ENCODE data around the gene ARRDC3.
A peak's percentile ranks its signal among the peaks of the same experiment; 100 is the strongest.
"Not testable (repeated sequence)": the region's sequence is repeated elsewhere in the genome, so short reads cannot be mapped to it uniquely, and the experiment has no call there.

Gene ARRDC3

GRCh38 chr5:91383027-91383955 is at the start of gene ARRDC3:
ARRDC3 (minus strand) TSS chr5:91383317; CDS start chr5:91383092, 225 bp downstream.
- peak; percentile 84 for DNase-seq (ENCODE audit: low spot score)

- DNase-seq (ENCODE audit: low spot score), result no peak
Observed at GRCh38 chr5:91430949-91431348, 47.8 kb upstream of the ARRDC3 start.

DNA sequence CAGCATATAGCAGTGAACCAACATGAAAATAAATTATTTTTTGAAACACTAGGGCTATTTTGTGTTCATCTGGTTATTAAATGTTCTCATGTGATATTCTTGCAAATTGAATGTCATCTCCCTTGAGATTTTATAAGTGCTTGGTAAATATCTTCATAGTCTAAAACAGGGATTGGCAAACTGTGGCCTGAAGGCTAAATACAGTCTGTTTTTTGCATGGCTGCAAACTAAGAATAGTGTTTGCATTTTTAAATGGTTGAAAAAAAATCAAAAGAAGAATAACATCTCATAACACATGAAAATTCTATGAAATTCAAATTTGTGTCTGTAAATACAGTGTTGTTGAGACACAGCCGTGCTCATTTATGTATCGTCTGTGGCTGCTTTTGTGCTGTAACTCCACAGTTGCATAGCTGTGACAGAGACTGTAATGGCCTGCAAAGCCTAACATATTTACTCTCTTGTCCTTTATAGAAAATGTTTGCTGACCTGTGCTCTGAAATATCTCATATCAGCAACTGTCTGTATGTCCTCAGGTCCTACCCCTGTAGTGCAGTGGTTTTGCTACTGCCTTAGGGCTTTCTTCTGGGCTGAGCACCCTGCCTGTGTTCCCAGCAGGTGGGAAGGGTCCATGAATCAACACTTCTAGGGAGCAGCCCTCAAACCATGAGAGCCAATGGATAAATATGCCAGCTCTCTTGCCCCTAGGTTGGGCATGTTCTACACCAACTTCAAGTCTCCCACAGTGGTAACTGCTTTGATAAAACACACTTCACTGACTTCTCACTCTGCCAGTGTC is 41.7 kb upstream of the ARRDC3 start:
- DNase-seq (ENCODE audit: low spot score), result no peak

- no peak for DNase-seq (ENCODE audit: low spot score)
Observed at GRCh38 chr5:91423871-91424270, 40.8 kb upstream of the ARRDC3 start.

- DNase-seq (ENCODE audit: low spot score), result no peak
Observed at GRCh38 chr5:91420879-91421278, 37.8 kb upstream of the ARRDC3 start.

DNA sequence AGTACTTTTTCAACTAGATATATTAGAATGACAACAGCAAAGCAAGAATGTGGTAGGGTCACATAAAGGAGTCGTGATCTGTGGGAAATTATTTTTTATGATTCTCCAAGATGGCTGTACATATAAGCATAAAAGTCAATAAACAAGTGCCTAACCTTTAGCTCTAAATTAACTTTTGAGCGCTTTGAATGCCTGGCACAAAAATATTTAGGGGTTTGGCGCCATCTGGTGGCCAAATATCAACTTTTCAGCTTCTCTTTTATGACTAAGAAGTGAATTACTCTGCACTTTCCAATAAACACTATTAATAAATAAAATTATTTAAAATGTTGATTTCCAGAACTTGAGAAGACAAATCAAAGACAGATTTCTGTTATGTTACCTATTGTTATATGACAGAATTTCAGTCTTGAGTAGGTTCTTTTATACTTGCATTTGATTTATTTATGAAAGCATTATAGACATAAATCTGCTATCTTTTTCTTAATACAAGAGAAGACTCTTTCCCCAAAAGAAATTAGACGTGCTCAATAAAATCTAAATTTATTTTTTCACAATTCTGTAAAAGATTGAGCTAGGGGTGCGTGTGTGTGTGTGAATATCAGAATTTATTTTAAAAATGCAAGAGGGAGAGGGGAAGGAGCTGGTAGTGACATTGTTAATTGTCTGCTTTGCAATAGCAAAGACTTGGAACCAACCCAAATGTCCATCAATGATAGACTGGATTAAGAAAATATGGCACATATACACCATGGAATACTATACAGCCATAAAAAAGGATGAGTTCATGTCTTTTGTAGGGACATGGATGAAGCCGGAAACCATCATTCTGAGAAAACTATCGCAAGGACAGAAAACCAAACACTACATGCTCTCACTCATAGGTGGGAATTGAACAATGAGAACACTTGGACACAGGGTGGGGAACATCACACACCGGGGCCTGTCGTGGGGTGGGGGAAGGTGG is 36.7 kb upstream of the ARRDC3 start:
- DNase-seq (ENCODE audit: low spot score), result no peak

DNA sequence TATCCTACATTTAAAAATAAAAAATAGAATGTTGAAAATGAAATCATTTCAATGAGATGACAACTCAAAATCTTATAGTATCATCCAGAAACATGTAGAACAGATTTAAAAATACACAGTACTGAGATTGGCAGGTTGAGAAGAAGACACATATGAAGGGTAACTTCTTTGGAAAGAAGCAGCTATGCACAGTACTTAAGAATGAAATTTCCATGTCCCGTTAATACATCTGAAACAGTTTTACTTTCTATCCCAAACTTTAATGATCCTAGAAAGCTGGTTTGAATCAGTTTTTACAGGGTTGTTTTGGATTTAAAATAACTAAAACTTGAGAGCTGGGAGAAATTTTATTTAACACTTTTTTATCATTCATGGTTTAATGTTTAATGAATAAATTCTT is 36.0 kb upstream of the ARRDC3 start:
- no peak for DNase-seq (ENCODE audit: low spot score)

DNA sequence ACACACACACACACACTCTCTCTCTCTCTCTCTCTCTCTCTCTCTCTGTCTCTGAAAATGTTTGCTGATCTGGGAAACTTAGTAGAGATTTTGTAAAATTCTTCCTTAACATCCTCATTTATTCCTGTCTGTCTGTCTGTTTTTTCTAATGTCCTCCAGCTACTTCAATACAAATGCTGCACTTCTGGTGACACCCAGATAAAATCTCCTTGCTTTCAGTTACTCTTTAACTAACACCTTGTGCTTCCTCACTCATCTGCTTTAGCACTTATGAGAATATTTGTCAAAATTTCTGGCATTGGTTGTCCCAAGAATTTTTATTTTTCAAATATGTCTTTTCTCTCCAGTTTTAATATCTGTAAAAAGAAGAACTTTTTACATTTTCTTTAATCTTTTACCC is 35.0 kb upstream of the ARRDC3 start:
- DNase-seq (ENCODE audit: low spot score), result no peak

GRCh38 chr5:91417219-91417618 is 34.1 kb upstream of the ARRDC3 start:
- DNase-seq (ENCODE audit: low spot score), result no peak

- DNase-seq (ENCODE audit: low spot score), result no peak
Observed at GRCh38 chr5:91416491-91416890, 33.4 kb upstream of the ARRDC3 start.

DNA sequence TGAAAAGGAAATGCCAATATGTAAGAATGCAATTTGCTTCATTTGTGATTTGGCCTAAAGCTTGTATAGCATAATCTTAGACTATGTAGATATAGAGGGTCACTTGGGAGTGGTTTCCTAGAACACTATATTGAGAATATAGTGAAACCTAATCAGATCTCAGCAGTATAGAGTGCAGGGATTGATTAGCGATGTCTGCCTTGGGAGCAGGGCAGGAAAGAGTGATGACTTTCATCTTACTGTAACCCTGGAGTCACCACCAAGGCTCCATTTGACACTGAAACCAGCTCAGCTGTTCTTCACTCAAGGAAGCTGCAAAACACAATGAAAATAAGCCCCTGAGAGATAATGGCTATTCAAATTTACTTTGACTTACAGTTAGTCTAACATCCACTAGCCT is 26.2 kb upstream of the ARRDC3 start:
- no peak for DNase-seq (ENCODE audit: low spot score)

GRCh38 chr5:91408710-91409109 is 25.6 kb upstream of the ARRDC3 start:
- no peak for DNase-seq (ENCODE audit: low spot score)

GRCh38 chr5:91407204-91407603 is 24.1 kb upstream of the ARRDC3 start:
- DNase-seq (ENCODE audit: low spot score), result no peak

- no peak for DNase-seq (ENCODE audit: low spot score)
Observed at GRCh38 chr5:91403438-91403837, 20.3 kb upstream of the ARRDC3 start.

DNA sequence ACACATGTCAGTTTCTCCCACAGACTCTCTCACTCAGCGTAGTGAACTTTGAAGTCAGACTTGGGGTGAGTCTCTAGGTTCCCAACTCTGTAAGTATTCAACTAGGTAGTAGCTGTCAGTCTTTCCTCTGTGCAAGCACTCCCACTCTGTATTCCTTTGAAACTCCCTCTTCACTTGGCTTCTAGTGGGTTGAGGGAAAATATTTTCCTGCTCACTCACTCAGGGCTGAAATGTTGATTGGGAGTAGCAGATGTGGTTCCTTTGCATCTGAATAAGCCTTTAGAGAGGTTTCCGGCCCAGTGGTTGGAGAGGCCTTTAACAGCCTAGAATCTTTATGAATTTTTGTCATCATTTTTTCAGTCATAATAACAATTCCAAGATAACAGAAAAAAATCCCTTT is 18.1 kb upstream of the ARRDC3 start:
- no peak for DNase-seq (ENCODE audit: low spot score)

GRCh38 chr5:91397791-91398190 is 14.7 kb upstream of the ARRDC3 start:
- no peak for DNase-seq (ENCODE audit: low spot score)

DNA sequence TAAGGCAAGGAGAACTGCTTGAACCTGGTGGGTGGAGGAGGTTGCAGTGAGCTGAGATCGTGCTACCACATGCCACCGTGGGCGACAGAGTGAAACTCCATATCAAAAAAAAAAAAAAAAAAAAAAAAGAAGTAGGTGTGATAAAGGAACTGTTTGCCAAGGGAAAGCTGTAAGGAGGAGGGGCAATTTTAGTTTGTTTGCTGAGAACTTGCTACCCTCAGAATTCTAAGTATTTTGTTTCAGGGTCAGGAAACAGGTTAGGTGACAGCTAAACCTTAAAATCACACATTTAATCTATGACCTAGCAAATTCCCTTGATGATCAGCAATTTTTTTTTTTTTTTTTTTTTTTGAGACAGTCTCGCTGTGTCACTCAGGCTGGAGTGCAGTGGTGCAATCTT is 7.2 kb upstream of the ARRDC3 start:
- DNase-seq (ENCODE audit: low spot score), result no peak

- not testable (repeated sequence) for DNase-seq (ENCODE audit: low spot score)
Observed at GRCh38 chr5:91389555-91389954, 6.4 kb upstream of the ARRDC3 start.

- no peak for DNase-seq (ENCODE audit: low spot score)
Observed at GRCh38 chr5:91388362-91388761, 5.2 kb upstream of the ARRDC3 start.

DNA sequence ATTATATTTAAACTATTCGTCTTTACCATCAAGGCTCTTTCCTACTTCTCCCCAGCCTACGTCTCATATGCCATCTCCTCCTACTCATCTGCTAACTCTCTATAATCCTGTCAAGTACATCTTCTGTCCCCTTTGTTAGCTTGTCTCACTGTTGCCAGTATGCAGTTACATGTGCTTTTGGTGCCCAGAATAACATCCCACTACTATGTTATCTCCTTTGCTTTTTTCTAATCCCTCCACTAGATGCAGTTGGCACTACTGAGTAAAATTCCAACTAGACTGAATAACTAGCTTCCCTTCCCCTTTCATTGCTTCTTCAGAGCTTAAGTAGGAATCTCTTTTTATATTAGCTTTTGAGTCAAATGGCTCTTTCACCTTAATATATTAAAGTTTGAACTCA is 3.0 kb upstream of the ARRDC3 start:
- no peak for DNase-seq (ENCODE audit: low spot score)

DNA sequence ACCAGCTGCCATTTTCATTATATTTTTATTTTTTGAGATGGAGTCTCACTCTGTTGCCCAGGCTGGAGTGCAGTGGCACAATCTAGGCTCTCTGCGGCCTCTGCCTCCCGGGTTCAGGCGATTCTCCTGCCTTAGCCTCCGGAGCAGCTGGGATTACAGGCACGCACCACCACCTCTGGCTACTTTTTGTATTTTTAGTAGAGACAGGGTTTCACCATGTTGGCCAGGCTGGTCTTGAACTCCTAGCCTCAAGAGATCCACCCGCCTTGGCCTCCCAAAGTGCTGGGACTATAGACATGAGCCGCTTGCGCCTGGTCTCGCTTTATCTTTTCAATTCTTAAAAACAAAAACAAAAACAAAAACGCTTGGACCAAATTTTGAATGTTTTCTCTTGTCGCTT is 2.5 kb upstream of the ARRDC3 start:
- not testable (repeated sequence) for DNase-seq (ENCODE audit: low spot score)

Measured in hepatic stellate cell (primary cell).